SK-MEL-5 (cell line): Measurements from ENCODE around the gene ALDH3B2. TPM values are rescaled to one million over a fixed set of nuclear protein-coding genes. Genes with fewer than 3 reads are reported as not detected.
A peak's percentile ranks its signal among the peaks of the same experiment; 100 is the strongest.

ENCODE experiments used
- DNase-seq: peaks from one replicate; pipeline ENCODE4 v3.0.0-alpha.2; 2016; ENCODE audit warnings: low read depth, low spot score
- in situ Hi-C: cut with HindIII; loops from 2 replicates; pipeline ENCODE4 v1.10.0; 2016; ENCODE audit warnings: low sequenced_read_pairs, high pct_unique_total_duplicates, low pct_unique_long_range_greater_than_20kb
- small RNA-seq, 2 experiments: library from RNA; depleted of rRNA; stranded (forward); fragments of <200 nt; gene quantifications; one replicate each; pipeline ENCODE3, GENCODE V24; 2014
- total RNA-seq: library from RNA; depleted of rRNA; stranded (reverse); fragments of >200 nt; shearing (Covaris generic); gene quantifications from 2 replicates; pipeline ENCODE4 v1.2.3, GENCODE V29; 2014; rRNA removed

The ALDH3B2 gene
- total RNA-seq, 1 experiment from 2014 or later, result 1.4 TPM

DNA sequence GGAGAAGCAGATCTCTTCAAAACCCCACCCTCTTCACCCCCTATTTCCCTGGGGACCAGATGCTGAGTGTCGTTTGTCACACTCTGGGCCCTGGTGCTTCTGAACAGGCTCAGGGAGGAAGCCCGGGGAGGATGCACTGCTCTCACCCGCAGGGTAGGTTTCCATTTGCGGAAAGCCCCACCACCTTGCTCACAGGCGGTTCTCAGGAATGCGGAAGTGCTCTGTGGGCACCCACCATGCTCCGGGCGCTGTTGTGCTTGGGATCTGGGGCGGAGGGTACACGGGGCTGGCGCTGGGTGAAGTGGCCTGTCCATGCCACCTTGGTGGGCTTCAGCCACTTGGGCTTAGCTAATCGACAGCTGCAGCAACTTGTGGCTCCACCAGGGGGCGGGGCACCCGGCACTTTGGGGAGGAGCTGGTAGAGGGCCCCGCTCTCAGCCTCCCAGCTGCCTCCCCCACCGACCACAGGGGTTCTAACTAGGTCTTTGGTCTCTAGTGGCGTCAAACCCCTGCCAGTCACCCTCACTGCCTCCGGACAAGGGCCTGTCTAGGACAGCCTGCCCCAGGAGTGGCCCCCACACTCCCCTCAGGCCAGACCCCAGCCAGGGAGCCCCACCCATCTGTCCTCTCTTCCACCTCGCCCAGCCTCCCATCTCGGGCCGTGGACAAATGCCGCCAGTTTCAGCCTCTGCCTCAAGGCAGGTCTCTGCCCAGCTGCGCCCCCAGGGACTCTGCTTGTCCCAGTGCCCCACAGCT is 60.3 kb downstream of the ALDH3B2 start:
- peak; percentile 52 for DNase-seq
- in situ Hi-C loops, result no loop called here

GRCh38 chr11:67613313-67613959 is 61.0 kb downstream of the ALDH3B2 start:
- in situ Hi-C loops, result no loop called here
- no peak for DNase-seq

DNA sequence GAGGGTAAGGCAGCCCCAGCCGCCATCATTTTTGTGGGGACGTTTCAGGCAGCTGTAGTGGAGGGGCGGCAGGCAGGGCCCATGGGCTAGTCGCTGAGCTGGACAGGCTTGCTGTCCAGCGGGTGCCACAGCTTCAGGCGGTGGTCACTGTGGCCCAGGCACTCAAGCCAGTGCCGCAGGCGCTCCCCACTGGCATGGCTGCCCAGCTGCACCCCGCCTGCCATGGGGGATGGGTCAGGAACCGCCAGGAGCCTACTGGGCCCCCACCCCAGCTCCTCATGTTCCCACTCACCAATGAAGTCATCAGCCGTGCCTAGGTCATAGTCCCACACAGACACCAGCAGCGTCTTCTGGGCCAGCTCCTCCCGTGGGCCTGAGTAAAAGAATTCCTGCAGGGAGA is 61.7 kb downstream of the ALDH3B2 start:
- in situ Hi-C loops, result no loop called here
- DNase-seq, result no peak

Small RNA genes within 50 kb of the gene (small RNA-seq; reads per million reads assigned to genes)
- gene RPL37P2, result 0 to 1.8 reads per million in 2 experiments

Other genes with a start within 250 kb of the ALDH3B2 start
- 16.9 and 17.9 TPM in 2 replicates for gene RPS6KB2, start 246.1 kb downstream of the ALDH3B2 start, total RNA-seq
- gene PTPRCAP, start 236.9 kb downstream of the ALDH3B2 start, total RNA-seq, result 0.16 and 0.79 TPM in 2 replicates
- 94.1 and 108 TPM in 2 replicates for gene CORO1B, start 231.1 kb downstream of the ALDH3B2 start, total RNA-seq
- gene GPR152, start 221.9 kb downstream of the ALDH3B2 start, total RNA-seq, result not detected in 2 replicates
- 0.18 TPM in 1 of 2 replicates, not detected in the other for gene CABP4, start 219.3 kb downstream of the ALDH3B2 start, total RNA-seq
- gene TMEM134, start 205.4 kb downstream of the ALDH3B2 start, total RNA-seq, result 12.2 and 14.8 TPM in 2 replicates
- gene AIP, start 191.6 kb downstream of the ALDH3B2 start, total RNA-seq, result 42.5 and 48.0 TPM in 2 replicates
- 9.3 and 10.8 TPM in 2 replicates for gene PITPNM1, start 169.3 kb downstream of the ALDH3B2 start, total RNA-seq
- 13.4 and 13.9 TPM in 2 replicates for gene CDK2AP2, start 166.5 kb downstream of the ALDH3B2 start, total RNA-seq
- not detected in 2 replicates for gene CABP2, start 151.2 kb downstream of the ALDH3B2 start, total RNA-seq
- 722 and 833 TPM in 2 replicates for gene GSTP1, start 90.8 kb downstream of the ALDH3B2 start, total RNA-seq
- 159 and 175 TPM in 2 replicates for gene NDUFV1, start 67.7 kb downstream of the ALDH3B2 start, total RNA-seq
- gene NUDT8, start 44.7 kb downstream of the ALDH3B2 start, total RNA-seq, result 4.5 and 7.8 TPM in 2 replicates
- gene TBX10, start 34.9 kb downstream of the ALDH3B2 start, total RNA-seq, result not detected in 2 replicates
- gene ACY3, start 23.9 kb downstream of the ALDH3B2 start, total RNA-seq, result not detected in 2 replicates